B cell (primary cell): Measurements from ENCODE around the gene AKAP6. TPM values are rescaled to one million over a fixed set of nuclear protein-coding genes. Genes with fewer than 3 reads are reported as not detected.

Source experiments
- ATAC-seq: fragments of 200-7000 bp; cut with Tn5 transposase; one replicate; pipeline ENCODE4 v1.10.0; 2021; ENCODE audit warnings: low read depth, mild to moderate bottlenecking, moderate number of reproducible peaks, moderate library complexity
- CTCF ChIA-PET: fragments of 350-600 bp; sonication (Branson Sonifier 250); formaldehyde crosslinking; loops from one replicate; lab custom pipeline; 2021; ENCODE audit warnings: antibody characterized with exemption, inconsistent platforms; lab: Charles Lee
- POLR2A ChIA-PET: fragments of 350-600 bp; sonication (Branson Sonifier 250); formaldehyde crosslinking; loops from one replicate; lab custom pipeline; 2021; ENCODE audit warnings: antibody characterized with exemption; lab: Charles Lee
- DNase-seq: peaks from one replicate; pipeline ENCODE4 v3.0.0; 2013
- H2AFZ ChIP-seq: 2 replicates; pipeline ENCODE4 v1.6.1; 2012; ENCODE audit warnings: mild to moderate bottlenecking, low read depth, low read length; ENCODE audit not compliant: insufficient read depth, poor library complexity, severe bottlenecking
- H3K27ac ChIP-seq, 2 donors: 1 replicate in 1 of 2; 2 replicates in 1 of 2; pipeline ENCODE4 v1.5.1; 2012 to 2013; ENCODE audit warnings: low read length in 2 of 2, mild to moderate bottlenecking in 2 of 2, moderate library complexity in 1 of 2
- H3K27me3 ChIP-seq, 4 experiments: fragments of 200-600 bp in 1 of 4; sonication (generic) in 1 of 4; replicated peaks in 1 of 4; 1 replicate in 2 of 4; 2 replicates in 2 of 4; pipeline versions ENCODE4 v1.6.1 to v1.7.0; 2013 to 2016; ENCODE audit warnings: low read length in 3 of 4, mild to moderate bottlenecking in 2 of 4, mixed read lengths in 1 of 4, moderate library complexity in 1 of 4; ENCODE audit not compliant: insufficient read depth in 4 of 4, control insufficient read depth in 3 of 4; ENCODE audit errors: control extremely low read depth in 1 of 4
- H3K36me3 ChIP-seq, 2 experiments: replicated peaks in 1 of 2; 1 replicate in 1 of 2; 2 replicates in 1 of 2; pipeline versions ENCODE4 v1.6.1 to v1.7.1; 2013; ENCODE audit warnings: low read length in 1 of 2; ENCODE audit not compliant: insufficient read depth in 2 of 2, control insufficient read depth in 1 of 2; ENCODE audit errors: control extremely low read depth in 1 of 2, extremely low read depth in 1 of 2
- H3K4me1 ChIP-seq, 2 donors: fragments of 200-600 bp in 1 of 2; sonication (generic) in 1 of 2; 1 replicate in 1 of 2; 2 replicates in 1 of 2; pipeline versions ENCODE4 v1.5.1 to v1.6.1; 2013 to 2017; ENCODE audit warnings: low read length in 2 of 2; ENCODE audit not compliant: control insufficient read depth in 2 of 2, insufficient read depth in 2 of 2
- H3K4me2 ChIP-seq: replicated peaks from 2 replicates; pipeline ENCODE3; 2012; ENCODE audit warnings: mild to moderate bottlenecking, low read depth, low read length; ENCODE audit not compliant: poor library complexity, severe bottlenecking
- H3K4me3 ChIP-seq, 5 experiments: fragments of 200-600 bp in 1 of 5; sonication (generic) in 1 of 5; 1 replicate in 3 of 5; 2 replicates in 2 of 5; pipeline versions ENCODE4 v1.5.1 to v1.7.0; 2011 to 2016; ENCODE audit warnings: low read length in 4 of 5, mild to moderate bottlenecking in 4 of 5, low read depth in 2 of 5, control low read depth in 1 of 5, moderate library complexity in 1 of 5; ENCODE audit not compliant: insufficient read depth in 1 of 5; ENCODE audit errors: control extremely low read depth in 1 of 5, extremely low read depth in 1 of 5
- H3K79me2 ChIP-seq: fragments of 200-600 bp; sonication (generic); one replicate; pipeline ENCODE4 v1.6.0; 2016; ENCODE audit warnings: low read length; ENCODE audit not compliant: control insufficient read depth, insufficient read depth
- H3K9ac ChIP-seq: fragments of 200-600 bp; sonication (generic); 2 replicates; pipeline ENCODE4 v1.6.1; 2017; ENCODE audit warnings: mild to moderate bottlenecking, low read length, moderate library complexity
- H3K9me3 ChIP-seq, 3 donors: one replicate each; pipeline versions ENCODE4 v1.6.1 to v1.7.1; 2013; ENCODE audit warnings: low read length in 2 of 3; ENCODE audit not compliant: control insufficient read depth in 2 of 3, insufficient read depth in 1 of 3; ENCODE audit errors: control extremely low read depth in 1 of 3
- H4K20me1 ChIP-seq: 2 replicates; pipeline ENCODE4 v1.6.0; 2012; ENCODE audit warnings: mild to moderate bottlenecking, low read length; ENCODE audit not compliant: insufficient read depth, control insufficient read depth, poor library complexity, severe bottlenecking
- H3K27ac Mint-ChIP-seq: one replicate; pipeline ENCODE4 v1.8.0; 2021; ENCODE audit warnings: mixed read lengths
- H3K27me3 Mint-ChIP-seq: one replicate; pipeline ENCODE4 v1.8.0; 2021; ENCODE audit warnings: mixed read lengths
- H3K4me1 Mint-ChIP-seq: one replicate; pipeline ENCODE4 v1.8.0; 2021; ENCODE audit warnings: mixed read lengths
- H3K4me3 Mint-ChIP-seq: one replicate; pipeline ENCODE4 v1.8.0; 2021; ENCODE audit warnings: mixed read lengths
- H3K9me3 Mint-ChIP-seq: one replicate; pipeline ENCODE4 v1.8.0; 2022; ENCODE audit warnings: mixed read lengths; ENCODE audit not compliant: insufficient read depth
- CTCF ChIP-seq: fragments of 200-600 bp; IDR thresholded peaks from one replicate; pipeline ENCODE4 v1.8.0; 2022; ENCODE audit warnings: antibody characterized with exemption, mild to moderate bottlenecking
- EZH2 ChIP-seq: IDR thresholded peaks from 2 replicates; pipeline ENCODE4 v1.6.1; 2012; ENCODE audit warnings: borderline replicate concordance, low read depth, mild to moderate bottlenecking, moderate library complexity, low read length; ENCODE audit not compliant: insufficient read depth, poor library complexity, severe bottlenecking
- WGBS: methylation state at CpG from one replicate; pipeline ENCODE4 v1.1.5; 2013; ENCODE audit warnings: missing lambda C conversion rate; ENCODE audit not compliant: insufficient coverage; 5-methylcytosine and 5-hydroxymethylcytosine counted together
- intact Hi-C: fragments of 100-400 bp; cut with micrococcal nuclease; formaldehyde crosslinking; loops from one replicate; pipeline ENCODE4 v1.10.0; 2022
- polyA plus RNA-seq: library from polyadenylated mRNA; depleted of rRNA; stranded (reverse); fragments of >200 nt; gene quantifications from 2 replicates; pipeline ENCODE4 v1.2.3, GENCODE V29; 2012
- total RNA-seq, 2 donors: library from RNA; stranded (reverse); fragments of 120-200 nt in 1 of 2; gene quantifications; 1 replicate in 1 of 2; 2 replicates in 1 of 2; pipeline versions ENCODE4 v1.2.3 to v1.2.4, GENCODE V29; 2013 to 2022

Gene AKAP6
- total and polyA plus RNA-seq, 2 donors (not counting 1 experiment from before 2014, with no cell fraction given): 1.4 to 2.8 TPM

DNA sequence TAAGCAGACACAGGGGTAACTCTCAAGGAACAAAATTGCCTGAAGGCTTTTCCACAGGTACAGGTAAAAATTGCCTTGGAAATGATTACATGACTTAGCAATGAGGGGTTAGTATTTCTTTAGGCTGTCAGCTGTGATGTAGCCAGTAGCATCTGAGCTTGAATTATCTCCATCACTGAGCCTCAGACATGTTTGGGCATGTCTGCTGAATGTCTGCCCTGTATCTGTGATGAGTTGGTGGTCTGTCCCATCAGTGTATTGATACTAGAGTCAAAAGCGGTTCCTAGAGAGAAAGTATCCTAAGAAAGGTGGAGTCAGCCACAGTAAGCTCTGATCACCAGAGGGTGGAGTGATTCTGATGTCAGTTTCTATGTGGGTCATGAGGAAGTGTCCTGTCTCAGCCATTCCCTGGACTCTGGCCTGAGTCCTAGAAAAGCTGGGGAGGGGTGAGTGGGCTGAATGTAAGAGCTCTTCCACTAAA is 16.3 kb downstream of the AKAP6 start:
- no peaks in the 10 kb centered on the region for H3K79me2 ChIP-seq
- no peak overlapping the region for H3K27ac ChIP-seq
- no peak overlapping the region for H3K27ac Mint-ChIP-seq
- TF ChIP-seq CTCF: no peak
- no peak for TF ChIP-seq EZH2
- DNase-seq: no peak
- peaks cover 6% of the 10 kb centered on the region for H3K27me3 Mint-ChIP-seq
- CTCF ChIA-PET: interaction anchor here (0.8 kb wide), 1 partner anchor 13 kb away, joined by 3 read pairs; no protein-coding TSS in a partner anchor
- no peak overlapping the region for H3K4me3 ChIP-seq
- no peaks in the 10 kb centered on the region for H3K4me1 ChIP-seq
- no peaks in the 10 kb centered on the region for H3K9me3 Mint-ChIP-seq
- no peaks in the 10 kb centered on the region for H3K36me3 ChIP-seq
- no peak overlapping the region for H3K4me2 ChIP-seq
- no peak overlapping the region for H2AFZ ChIP-seq
- WGBS: 80% methylated on average over 1 of the region's 1 CpG
- H3K27me3 ChIP-seq: no peaks in the 10 kb centered on the region
- peaks cover 2% of the 10 kb centered on the region for H3K4me1 Mint-ChIP-seq
- ATAC-seq: no peak
- POLR2A ChIA-PET: no interaction called here
- intact Hi-C loops: no loop called here
- H3K4me3 Mint-ChIP-seq: no peak overlapping the region
- H4K20me1 ChIP-seq: no peaks in the 10 kb centered on the region
- no peaks in the 10 kb centered on the region for H3K9me3 ChIP-seq
- H3K9ac ChIP-seq: no peak overlapping the region

GRCh38 chr14:32349322-32349721 is 20.2 kb downstream of the AKAP6 start:
- Mint-ChIP-seq H3K4me1 (peaks cover 2% of the 10 kb centered on the region), H3K27ac (no peak overlapping the region), H3K27me3 (no peaks in the 10 kb centered on the region), H3K4me3 (no peak overlapping the region), H3K9me3 (no peaks in the 10 kb centered on the region)
- H3K27me3 ChIP-seq: no peaks in the 10 kb centered on the region
- H3K9ac ChIP-seq: no peak overlapping the region
- H3K27ac ChIP-seq: no peak overlapping the region
- peaks cover 0 to 2% (median 0%) of the 10 kb centered on the region in 3 donors for H3K9me3 ChIP-seq
- no peaks in the 10 kb centered on the region for H4K20me1 ChIP-seq
- intact Hi-C loops: no loop called here
- ATAC-seq (no peak), DNase-seq (no peak)
- no peak overlapping the region for H3K4me3 ChIP-seq
- H2AFZ ChIP-seq: no peak overlapping the region
- TF ChIP-seq CTCF (no peak), EZH2 (no peak)
- H3K4me1 ChIP-seq: no peaks in the 10 kb centered on the region
- no peaks in the 10 kb centered on the region for H3K79me2 ChIP-seq
- no peak overlapping the region for H3K4me2 ChIP-seq
- H3K36me3 ChIP-seq: no peaks in the 10 kb centered on the region
- POLR2A ChIA-PET: no interaction called here
- 79% methylated on average over 2 of the region's 4 CpGs for WGBS
- CTCF ChIA-PET: no interaction called here
